B cell (primary cell): ENCODE data around the gene MICOS13. TPM values are rescaled to one million over a fixed set of nuclear protein-coding genes. Genes with fewer than 3 reads are reported as not detected.

Source experiments
- ATAC-seq: fragments of 200-7000 bp; cut with Tn5 transposase; one replicate; pipeline ENCODE4 v1.10.0; 2021; ENCODE audit warnings: low read depth, mild to moderate bottlenecking, moderate number of reproducible peaks, moderate library complexity
- CTCF ChIA-PET: fragments of 350-600 bp; sonication (Branson Sonifier 250); formaldehyde crosslinking; loops from one replicate; lab custom pipeline; 2021; ENCODE audit warnings: antibody characterized with exemption, inconsistent platforms; lab: Charles Lee
- POLR2A ChIA-PET: fragments of 350-600 bp; sonication (Branson Sonifier 250); formaldehyde crosslinking; loops from one replicate; lab custom pipeline; 2021; ENCODE audit warnings: antibody characterized with exemption; lab: Charles Lee
- DNase-seq: peaks from one replicate; pipeline ENCODE4 v3.0.0; 2013
- H2AFZ ChIP-seq: 2 replicates; pipeline ENCODE4 v1.6.1; 2012; ENCODE audit warnings: mild to moderate bottlenecking, low read depth, low read length; ENCODE audit not compliant: insufficient read depth, poor library complexity, severe bottlenecking
- H3K27ac ChIP-seq, 2 donors: 1 replicate in 1 of 2; 2 replicates in 1 of 2; pipeline ENCODE4 v1.5.1; 2012 to 2013; ENCODE audit warnings: low read length in 2 of 2, mild to moderate bottlenecking in 2 of 2, moderate library complexity in 1 of 2
- H3K27me3 ChIP-seq, 4 experiments: fragments of 200-600 bp in 1 of 4; sonication (generic) in 1 of 4; replicated peaks in 1 of 4; 1 replicate in 2 of 4; 2 replicates in 2 of 4; pipeline versions ENCODE4 v1.6.1 to v1.7.0; 2013 to 2016; ENCODE audit warnings: low read length in 3 of 4, mild to moderate bottlenecking in 2 of 4, mixed read lengths in 1 of 4, moderate library complexity in 1 of 4; ENCODE audit not compliant: insufficient read depth in 4 of 4, control insufficient read depth in 3 of 4; ENCODE audit errors: control extremely low read depth in 1 of 4
- H3K36me3 ChIP-seq, 2 experiments: replicated peaks in 1 of 2; 1 replicate in 1 of 2; 2 replicates in 1 of 2; pipeline versions ENCODE4 v1.6.1 to v1.7.1; 2013; ENCODE audit warnings: low read length in 1 of 2; ENCODE audit not compliant: insufficient read depth in 2 of 2, control insufficient read depth in 1 of 2; ENCODE audit errors: control extremely low read depth in 1 of 2, extremely low read depth in 1 of 2
- H3K4me1 ChIP-seq, 2 donors: fragments of 200-600 bp in 1 of 2; sonication (generic) in 1 of 2; 1 replicate in 1 of 2; 2 replicates in 1 of 2; pipeline versions ENCODE4 v1.5.1 to v1.6.1; 2013 to 2017; ENCODE audit warnings: low read length in 2 of 2; ENCODE audit not compliant: control insufficient read depth in 2 of 2, insufficient read depth in 2 of 2
- H3K4me2 ChIP-seq: replicated peaks from 2 replicates; pipeline ENCODE3; 2012; ENCODE audit warnings: mild to moderate bottlenecking, low read depth, low read length; ENCODE audit not compliant: poor library complexity, severe bottlenecking
- H3K4me3 ChIP-seq, 5 experiments: fragments of 200-600 bp in 1 of 5; sonication (generic) in 1 of 5; 1 replicate in 3 of 5; 2 replicates in 2 of 5; pipeline versions ENCODE4 v1.5.1 to v1.7.0; 2011 to 2016; ENCODE audit warnings: low read length in 4 of 5, mild to moderate bottlenecking in 4 of 5, low read depth in 2 of 5, control low read depth in 1 of 5, moderate library complexity in 1 of 5; ENCODE audit not compliant: insufficient read depth in 1 of 5; ENCODE audit errors: control extremely low read depth in 1 of 5, extremely low read depth in 1 of 5
- H3K79me2 ChIP-seq: fragments of 200-600 bp; sonication (generic); one replicate; pipeline ENCODE4 v1.6.0; 2016; ENCODE audit warnings: low read length; ENCODE audit not compliant: control insufficient read depth, insufficient read depth
- H3K9ac ChIP-seq: fragments of 200-600 bp; sonication (generic); 2 replicates; pipeline ENCODE4 v1.6.1; 2017; ENCODE audit warnings: mild to moderate bottlenecking, low read length, moderate library complexity
- H3K9me3 ChIP-seq, 3 donors: one replicate each; pipeline versions ENCODE4 v1.6.1 to v1.7.1; 2013; ENCODE audit warnings: low read length in 2 of 3; ENCODE audit not compliant: control insufficient read depth in 2 of 3, insufficient read depth in 1 of 3; ENCODE audit errors: control extremely low read depth in 1 of 3
- H4K20me1 ChIP-seq: 2 replicates; pipeline ENCODE4 v1.6.0; 2012; ENCODE audit warnings: mild to moderate bottlenecking, low read length; ENCODE audit not compliant: insufficient read depth, control insufficient read depth, poor library complexity, severe bottlenecking
- H3K27ac Mint-ChIP-seq: one replicate; pipeline ENCODE4 v1.8.0; 2021; ENCODE audit warnings: mixed read lengths
- H3K27me3 Mint-ChIP-seq: one replicate; pipeline ENCODE4 v1.8.0; 2021; ENCODE audit warnings: mixed read lengths
- H3K4me1 Mint-ChIP-seq: one replicate; pipeline ENCODE4 v1.8.0; 2021; ENCODE audit warnings: mixed read lengths
- H3K4me3 Mint-ChIP-seq: one replicate; pipeline ENCODE4 v1.8.0; 2021; ENCODE audit warnings: mixed read lengths
- H3K9me3 Mint-ChIP-seq: one replicate; pipeline ENCODE4 v1.8.0; 2022; ENCODE audit warnings: mixed read lengths; ENCODE audit not compliant: insufficient read depth
- EZH2 ChIP-seq: IDR thresholded peaks from 2 replicates; pipeline ENCODE4 v1.6.1; 2012; ENCODE audit warnings: borderline replicate concordance, low read depth, mild to moderate bottlenecking, moderate library complexity, low read length; ENCODE audit not compliant: insufficient read depth, poor library complexity, severe bottlenecking
- WGBS: methylation state at CpG from one replicate; pipeline ENCODE4 v1.1.5; 2013; ENCODE audit warnings: missing lambda C conversion rate; ENCODE audit not compliant: insufficient coverage; 5-methylcytosine and 5-hydroxymethylcytosine counted together
- intact Hi-C: fragments of 100-400 bp; cut with micrococcal nuclease; formaldehyde crosslinking; loops from one replicate; pipeline ENCODE4 v1.10.0; 2022
- polyA plus RNA-seq: library from polyadenylated mRNA; depleted of rRNA; stranded (reverse); fragments of >200 nt; gene quantifications from 2 replicates; pipeline ENCODE4 v1.2.3, GENCODE V29; 2012
- total RNA-seq, 2 donors: library from RNA; stranded (reverse); fragments of 120-200 nt in 1 of 2; gene quantifications; 1 replicate in 1 of 2; 2 replicates in 1 of 2; pipeline versions ENCODE4 v1.2.3 to v1.2.4, GENCODE V29; 2013 to 2022
- TF ChIP-seq, protein P1 (sequence below): fragments of 200-600 bp; IDR thresholded peaks from one replicate; pipeline ENCODE4 v1.8.0; 2022; ENCODE audit warnings: antibody characterized with exemption, mild to moderate bottlenecking

MICOS13 gene
- total and polyA plus RNA-seq, 2 donors (not counting 1 experiment from before 2014, with no cell fraction given): 30.8 to 41.9 TPM

DNA sequence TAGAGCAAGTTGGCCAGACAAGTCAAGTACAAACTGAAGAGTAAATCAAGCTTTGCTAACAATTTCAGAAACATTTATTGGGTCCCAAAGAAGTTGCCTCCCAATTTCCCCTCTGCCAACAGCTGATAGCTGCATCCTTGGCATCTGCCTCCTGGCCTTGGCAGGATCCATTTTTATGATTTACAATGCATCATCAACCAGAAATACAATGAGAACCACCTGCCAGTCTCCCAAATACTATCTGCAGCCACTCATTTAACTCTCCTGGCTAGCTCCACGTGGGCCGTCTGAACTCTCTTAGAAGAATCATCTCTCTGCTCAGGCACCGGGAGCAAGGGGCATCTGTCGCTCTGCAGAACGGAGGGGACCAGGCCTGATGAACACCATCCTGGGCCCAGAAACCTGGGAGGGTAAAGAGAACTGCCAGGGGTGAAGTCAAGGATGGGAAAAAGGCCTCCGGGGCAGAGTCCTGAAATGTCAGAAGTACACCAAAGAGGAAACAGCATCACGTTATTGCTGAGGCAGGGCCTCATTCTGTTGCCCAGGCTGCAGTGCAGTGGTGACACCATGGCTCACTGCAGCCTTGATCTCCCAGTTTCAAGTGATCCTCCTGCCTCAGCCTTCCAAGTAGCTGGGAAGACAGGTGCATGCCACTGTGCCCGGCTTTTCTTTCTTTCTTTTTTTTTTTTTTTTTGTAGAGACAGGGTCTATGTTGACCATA is 37.1 kb upstream of the MICOS13 start:
- Histone ChIP-seq H4K20me1 (peaks cover 40% of the 10 kb centered on the region), H3K4me2 (no peak overlapping the region), H3K4me1 (peaks cover 12 to 26% of the 10 kb centered on the region in 2 donors), H3K36me3 (peaks cover 0 to 21% of the 10 kb centered on the region in 2 experiments), H3K9ac (no peak overlapping the region), H3K79me2 (peaks cover 47% of the 10 kb centered on the region), H3K27me3 (no peaks in the 10 kb centered on the region), H3K4me3 (no peak overlapping the region), H3K9me3 (peaks cover 0 to 8% (median 0%) of the 10 kb centered on the region in 3 donors), H2AFZ (no peak overlapping the region), H3K27ac (no peak overlapping the region)
- Mint-ChIP-seq H3K27ac (no peak overlapping the region), H3K4me1 (peaks cover 27% of the 10 kb centered on the region), H3K9me3 (no peaks in the 10 kb centered on the region), H3K27me3 (no peaks in the 10 kb centered on the region), H3K4me3 (no peak overlapping the region)
- ATAC-seq (no peak), DNase-seq (no peak)
- intact Hi-C loops: no loop called here
- TF ChIP-seq EZH2: no peak
- TF ChIP-seq, protein P1, sequence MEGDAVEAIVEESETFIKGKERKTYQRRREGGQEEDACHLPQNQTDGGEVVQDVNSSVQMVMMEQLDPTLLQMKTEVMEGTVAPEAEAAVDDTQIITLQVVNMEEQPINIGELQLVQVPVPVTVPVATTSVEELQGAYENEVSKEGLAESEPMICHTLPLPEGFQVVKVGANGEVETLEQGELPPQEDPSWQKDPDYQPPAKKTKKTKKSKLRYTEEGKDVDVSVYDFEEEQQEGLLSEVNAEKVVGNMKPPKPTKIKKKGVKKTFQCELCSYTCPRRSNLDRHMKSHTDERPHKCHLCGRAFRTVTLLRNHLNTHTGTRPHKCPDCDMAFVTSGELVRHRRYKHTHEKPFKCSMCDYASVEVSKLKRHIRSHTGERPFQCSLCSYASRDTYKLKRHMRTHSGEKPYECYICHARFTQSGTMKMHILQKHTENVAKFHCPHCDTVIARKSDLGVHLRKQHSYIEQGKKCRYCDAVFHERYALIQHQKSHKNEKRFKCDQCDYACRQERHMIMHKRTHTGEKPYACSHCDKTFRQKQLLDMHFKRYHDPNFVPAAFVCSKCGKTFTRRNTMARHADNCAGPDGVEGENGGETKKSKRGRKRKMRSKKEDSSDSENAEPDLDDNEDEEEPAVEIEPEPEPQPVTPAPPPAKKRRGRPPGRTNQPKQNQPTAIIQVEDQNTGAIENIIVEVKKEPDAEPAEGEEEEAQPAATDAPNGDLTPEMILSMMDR: no peak
- CTCF ChIA-PET: interaction anchor here (0.6 to 1.2 kb wide), 2 partner anchors 27 to 31 kb away, joined by 3 read pairs; partner anchors contain the start of gene RPL36
- 93% methylated on average over 7 of the region's 8 CpGs for WGBS
- POLR2A ChIA-PET: interaction anchor here (0.7 kb wide), 1 partner anchor 1365 kb away, joined by 4 read pairs; no protein-coding TSS in a partner anchor

DNA sequence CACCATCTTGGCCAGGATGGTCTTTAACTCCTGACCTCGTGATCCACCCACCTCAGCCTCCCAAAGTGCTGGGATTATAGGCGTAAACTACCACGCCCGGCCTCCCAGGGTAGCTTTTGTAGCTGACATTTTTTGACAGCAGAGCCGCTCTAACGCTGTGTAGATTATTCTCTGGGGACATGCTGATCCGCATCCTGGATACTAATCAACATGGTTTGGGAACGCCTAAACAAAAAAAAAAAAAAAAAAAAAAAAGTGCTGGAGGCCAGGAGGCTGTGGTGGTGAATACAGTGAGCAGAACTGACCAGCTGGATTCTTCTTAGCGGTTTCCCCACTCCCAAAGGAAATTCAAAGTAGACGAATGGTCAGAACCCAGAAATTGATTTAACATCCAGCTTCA is 34.5 kb upstream of the MICOS13 start:
- H3K79me2 ChIP-seq: peaks cover 47% of the 10 kb centered on the region
- POLR2A ChIA-PET: interaction anchor here (0.6 to 0.7 kb wide), 4 partner anchors 32 to 1687 kb away, joined by 4 to 7 read pairs (median 4); no protein-coding TSS in a partner anchor

More for the DNA sequence above, 34.5 kb upstream of the MICOS13 start:
- Histone ChIP-seq H3K4me2 (no peak overlapping the region), H3K36me3 (peaks cover 0 to 39% of the 10 kb centered on the region in 2 experiments), H3K4me1 (peaks cover 12 to 18% of the 10 kb centered on the region in 2 donors), H2AFZ (no peak overlapping the region), H3K4me3 (no peak overlapping the region), H3K9ac (no peak overlapping the region), H3K27me3 (no peaks in the 10 kb centered on the region), H4K20me1 (peaks cover 47% of the 10 kb centered on the region), H3K9me3 (no peaks in the 10 kb centered on the region), H3K27ac (no peak overlapping the region)
- intact Hi-C loops: no loop called here
- no peaks in the 10 kb centered on the region for H3K9me3 Mint-ChIP-seq
- CTCF ChIA-PET: interaction anchor here (0.7 kb wide), 1 partner anchor 24 kb away, joined by 3 read pairs; no protein-coding TSS in a partner anchor
- TF ChIP-seq, protein P1: no peak
- TF ChIP-seq EZH2: no peak
- peaks cover 23% of the 10 kb centered on the region for H3K4me1 Mint-ChIP-seq
- WGBS: 100% methylated on average over 6 of the region's 10 CpGs
- ATAC-seq: no peak
- no peak overlapping the region for H3K27ac Mint-ChIP-seq
- H3K27me3 Mint-ChIP-seq: no peaks in the 10 kb centered on the region
- no peak overlapping the region for H3K4me3 Mint-ChIP-seq
- DNase-seq: no peak
